Stimulated activated CD8-positive, alpha-beta memory T cell treated with anti-CD3 and anti-CD28 coated beads, Interleukin-15, amount 100 ng/mL, for 1 hour (primary cell): ENCODE results near the gene IFI44.

Experiments used
- DNase-seq: peaks from one replicate; pipeline ENCODE4 v3.0.0-alpha.2; 2020; ENCODE audit warnings: low read depth

Gene IFI44, protein sequence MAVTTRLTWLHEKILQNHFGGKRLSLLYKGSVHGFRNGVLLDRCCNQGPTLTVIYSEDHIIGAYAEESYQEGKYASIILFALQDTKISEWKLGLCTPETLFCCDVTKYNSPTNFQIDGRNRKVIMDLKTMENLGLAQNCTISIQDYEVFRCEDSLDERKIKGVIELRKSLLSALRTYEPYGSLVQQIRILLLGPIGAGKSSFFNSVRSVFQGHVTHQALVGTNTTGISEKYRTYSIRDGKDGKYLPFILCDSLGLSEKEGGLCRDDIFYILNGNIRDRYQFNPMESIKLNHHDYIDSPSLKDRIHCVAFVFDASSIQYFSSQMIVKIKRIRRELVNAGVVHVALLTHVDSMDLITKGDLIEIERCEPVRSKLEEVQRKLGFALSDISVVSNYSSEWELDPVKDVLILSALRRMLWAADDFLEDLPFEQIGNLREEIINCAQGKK

DNA sequence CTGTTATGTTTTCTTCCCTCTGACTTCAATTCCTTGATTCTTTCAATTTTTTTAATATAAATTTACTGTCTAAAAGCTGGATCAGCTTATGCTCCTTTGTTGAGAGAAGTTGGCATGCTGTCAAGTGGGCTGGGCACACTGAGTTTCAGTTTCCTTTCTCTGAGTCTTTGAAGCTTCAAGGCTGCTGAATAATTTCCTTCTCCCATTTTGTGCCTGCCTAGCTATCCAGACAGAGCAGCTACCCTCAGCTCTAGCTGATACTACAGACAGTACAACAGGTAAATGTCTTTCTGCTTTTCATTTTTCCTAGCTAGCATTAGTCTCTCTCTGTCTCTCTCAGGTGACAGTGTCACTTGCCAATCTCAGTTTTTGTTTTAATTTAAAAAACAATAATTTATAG lies at the start of gene IFI44:
TSS of gene IFI44 (plus strand) at position 204 of the 400 bp plus-strand sequence. CDS start 365 bp downstream, outside the sequence.
- peak; percentile 67 for DNase-seq

DNA sequence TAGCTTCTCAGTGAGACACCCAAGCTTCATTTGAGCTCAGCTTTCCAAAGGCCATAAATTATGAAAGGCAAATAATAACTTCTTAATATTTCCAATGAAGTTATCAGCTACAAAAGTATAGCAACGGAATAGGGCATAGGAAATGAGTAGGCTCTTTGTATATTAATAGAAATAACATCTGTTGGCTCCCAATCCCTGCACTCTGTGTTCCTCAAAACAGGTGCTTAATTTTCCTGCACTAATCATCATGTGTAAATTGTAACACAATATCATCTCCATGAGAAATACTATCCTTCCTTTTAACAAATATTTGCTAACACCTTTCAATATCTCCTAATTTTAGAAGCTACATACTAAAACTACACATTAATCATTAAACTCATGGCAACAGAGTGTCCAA lies 48.6 kb upstream of the IFI44 start:
- no peak for DNase-seq

DNA sequence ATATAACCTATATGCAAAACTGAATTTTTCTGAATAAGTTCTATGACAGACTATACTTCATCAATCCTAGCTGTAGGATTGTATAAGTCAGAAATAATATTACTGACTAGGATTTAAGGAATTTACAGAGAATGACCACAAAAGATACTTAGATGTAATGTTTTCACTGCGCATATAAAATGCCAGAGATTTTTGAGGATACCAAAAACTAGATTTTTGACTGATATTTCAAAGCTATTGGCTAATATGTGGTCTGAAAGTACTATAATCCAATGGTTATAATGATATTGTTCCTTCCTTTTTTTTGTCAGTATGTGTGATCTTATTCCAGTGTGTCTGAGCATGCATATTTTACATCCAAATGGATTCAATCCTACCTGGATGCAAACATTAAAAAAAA lies 46.4 kb upstream of the IFI44 start:
- no peak for DNase-seq

DNA sequence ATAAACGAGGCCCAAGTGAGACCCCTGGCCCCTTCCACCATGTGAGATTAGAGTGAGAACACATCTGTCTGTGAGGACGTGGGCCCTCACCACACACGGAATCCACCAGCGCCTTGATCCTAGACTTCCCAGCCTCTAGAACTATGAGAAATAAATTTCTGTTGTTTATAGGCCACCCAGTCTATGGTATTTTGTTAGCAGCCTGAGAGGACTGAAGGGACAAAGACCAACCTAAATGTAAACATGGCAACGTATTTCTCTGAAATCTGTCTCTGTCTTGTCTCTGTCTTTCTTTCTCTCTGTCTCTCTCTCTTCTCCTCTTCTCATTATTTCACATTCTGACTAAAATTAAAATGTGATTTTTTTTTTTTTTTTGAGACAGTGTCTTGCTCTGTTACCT lies 45.0 kb upstream of the IFI44 start:
- DNase-seq = no peak

DNA sequence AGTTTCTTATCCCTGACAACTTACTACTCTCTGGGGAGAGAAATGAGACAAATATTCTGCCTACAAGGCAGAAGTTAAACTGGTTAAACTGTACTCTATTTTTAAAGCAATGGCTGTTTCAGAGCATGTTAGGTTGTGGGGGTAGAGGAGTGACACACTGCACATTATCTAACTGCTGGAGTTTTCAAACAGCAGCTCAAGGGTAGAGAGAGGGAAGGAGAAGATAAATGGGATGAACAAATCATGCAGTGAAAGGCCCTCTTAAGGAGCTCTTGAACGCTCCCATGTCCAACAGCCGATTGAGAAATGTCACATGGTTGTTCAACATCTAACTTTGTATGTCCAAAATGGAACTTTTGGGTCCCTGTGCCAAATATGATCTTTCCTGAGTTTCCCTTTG lies 43.4 kb upstream of the IFI44 start:
- DNase-seq = no peak

DNA sequence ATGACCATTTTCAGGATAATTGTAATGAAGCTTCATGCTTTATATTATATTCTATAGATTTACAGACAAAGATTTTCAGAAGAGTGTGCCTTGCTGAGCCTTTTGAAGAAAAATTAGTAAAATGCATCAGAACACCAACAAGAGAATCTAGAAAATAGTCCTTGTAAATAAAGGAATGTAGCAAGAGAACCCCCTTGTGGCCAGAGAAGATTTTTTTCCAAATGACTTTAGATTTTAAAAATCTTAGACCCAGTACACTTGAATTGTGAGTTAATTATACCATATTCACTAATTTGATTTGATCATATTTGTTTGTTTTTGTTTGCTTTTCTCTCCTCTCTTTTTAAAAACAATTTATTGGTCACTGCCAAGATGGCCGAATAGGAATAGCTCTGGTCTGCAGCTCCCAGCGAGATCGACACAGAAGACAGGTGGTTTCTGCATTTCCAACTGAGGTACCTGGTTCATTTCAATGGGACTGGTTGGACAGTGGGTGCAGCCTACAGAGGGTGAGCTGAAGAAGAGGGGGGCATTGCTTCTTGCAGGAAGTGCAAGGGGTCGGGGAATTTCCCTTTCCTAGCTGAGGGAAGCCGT lies 42.2 kb upstream of the IFI44 start:
- no peak for DNase-seq

DNA sequence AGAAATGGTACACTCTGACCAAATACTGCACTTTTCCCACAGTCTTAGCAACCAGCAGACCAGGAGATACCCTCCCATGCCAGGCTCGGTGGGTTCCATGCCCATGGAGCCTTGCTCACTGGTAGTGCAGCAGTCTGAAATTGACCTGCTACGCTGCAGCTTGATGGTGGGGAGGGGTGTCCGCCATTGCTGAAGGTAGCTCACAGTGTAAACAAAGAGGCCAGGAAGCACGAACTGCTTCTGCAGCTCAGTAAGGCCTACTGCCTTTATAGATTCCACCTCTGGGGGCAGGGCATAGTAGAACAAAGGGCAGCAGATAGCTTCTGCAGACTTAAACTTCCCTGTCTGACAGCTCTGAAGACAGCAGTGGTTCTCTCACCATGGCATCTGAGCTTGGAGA lies 41.7 kb upstream of the IFI44 start:
- no peak for DNase-seq

DNA sequence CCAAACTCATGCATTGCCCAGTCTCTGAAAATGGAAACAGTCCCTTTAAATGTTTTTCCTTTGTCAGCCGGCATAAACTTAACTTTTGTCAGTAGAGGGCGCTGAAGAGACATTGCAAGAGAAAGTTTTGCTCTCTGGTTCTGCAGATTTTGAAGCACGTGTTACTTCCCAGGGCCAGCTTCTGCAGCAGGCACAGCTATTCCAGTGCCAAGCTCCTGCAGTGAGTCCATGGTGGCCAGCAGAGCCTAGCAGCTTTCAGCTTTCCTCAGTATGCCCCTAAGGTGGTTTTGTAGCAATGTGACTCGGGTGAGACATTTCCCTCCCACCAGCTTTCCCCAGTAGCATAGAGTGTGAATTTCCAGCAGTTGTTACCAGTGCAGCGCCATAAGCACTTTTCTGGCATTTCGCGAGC lies 32.0 kb upstream of the IFI44 start:
- DNase-seq = no peak

DNA sequence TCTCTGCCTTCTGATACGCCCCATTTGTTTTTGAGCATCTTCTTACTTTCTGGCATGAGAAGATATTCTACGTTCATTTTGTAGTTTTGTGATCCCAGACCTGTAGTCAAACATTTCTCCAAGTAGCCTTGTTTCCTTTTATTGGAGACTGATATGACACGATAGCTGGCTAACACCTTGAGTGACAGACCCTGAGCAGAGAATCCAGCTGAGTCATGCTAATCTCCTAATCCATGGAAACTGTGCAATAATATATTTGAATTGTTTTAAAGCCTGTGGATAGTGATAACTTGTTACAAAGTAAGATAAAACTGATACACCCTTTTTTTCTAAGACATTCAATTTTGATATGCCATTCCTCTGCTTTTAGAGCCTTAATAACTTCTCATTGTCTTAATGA lies 30.6 kb upstream of the IFI44 start:
- no peak for DNase-seq

DNA sequence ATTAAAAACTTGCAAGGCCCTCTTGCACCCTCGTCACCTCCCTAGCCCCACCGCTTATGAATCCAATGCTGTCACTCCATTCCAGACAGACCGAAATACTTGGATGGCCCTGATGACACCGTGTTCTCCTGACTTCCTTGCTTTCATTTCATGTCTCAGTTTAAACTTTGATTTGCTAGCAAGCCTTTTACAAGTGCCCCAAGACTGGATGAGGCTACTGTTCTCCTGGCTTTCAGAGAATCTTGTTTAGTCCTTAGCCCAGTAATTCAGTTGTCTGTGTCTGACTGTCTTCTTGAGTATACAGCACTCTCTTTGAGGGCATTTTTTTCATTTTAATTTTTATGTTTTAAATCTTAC lies 30.2 kb upstream of the IFI44 start:
- DNase-seq = no peak

DNA sequence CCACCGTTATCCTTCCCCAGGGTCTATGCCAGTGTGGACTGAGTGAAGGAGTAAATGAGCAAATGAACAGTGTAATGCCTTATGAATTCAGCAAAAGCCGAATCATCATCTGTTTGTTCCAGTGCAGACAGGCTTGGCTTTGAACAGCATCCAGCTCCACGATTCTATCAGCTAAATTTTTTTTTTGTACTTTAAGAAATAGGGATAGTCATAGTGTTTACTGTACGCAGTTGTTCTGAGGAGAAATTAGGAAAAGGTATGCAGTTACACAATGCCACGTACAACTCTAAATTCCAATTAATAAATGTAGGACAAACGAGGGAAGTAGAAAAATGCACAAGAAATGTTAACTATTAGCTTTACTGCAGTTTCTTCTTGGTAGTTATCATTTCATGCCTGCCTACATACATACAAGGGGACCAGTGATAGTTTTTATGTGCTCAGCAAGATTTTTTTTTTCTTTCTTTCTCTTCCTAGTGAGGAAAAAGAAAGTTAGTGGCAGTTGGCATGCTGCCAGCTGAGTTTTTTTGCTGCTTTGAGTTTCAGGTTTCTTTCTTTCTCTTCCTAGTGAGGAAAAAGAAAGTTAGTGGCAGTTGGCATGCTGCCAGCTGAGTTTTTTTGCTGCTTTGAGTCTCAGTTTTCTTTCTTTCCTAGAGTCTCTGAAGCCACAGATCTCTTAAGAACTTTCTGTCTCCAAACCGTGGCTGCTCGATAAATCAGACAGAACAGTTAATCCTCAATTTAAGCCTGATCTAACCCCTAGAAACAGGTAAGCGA lies 29.6 kb upstream of the IFI44 start, which contains the start of gene IFI44L:
TSS of gene IFI44L (plus strand) at position 646 of the 777 bp plus-strand sequence. CDS start 7,468 bp downstream, outside the sequence.
- DNase-seq = peak; percentile 53

DNA sequence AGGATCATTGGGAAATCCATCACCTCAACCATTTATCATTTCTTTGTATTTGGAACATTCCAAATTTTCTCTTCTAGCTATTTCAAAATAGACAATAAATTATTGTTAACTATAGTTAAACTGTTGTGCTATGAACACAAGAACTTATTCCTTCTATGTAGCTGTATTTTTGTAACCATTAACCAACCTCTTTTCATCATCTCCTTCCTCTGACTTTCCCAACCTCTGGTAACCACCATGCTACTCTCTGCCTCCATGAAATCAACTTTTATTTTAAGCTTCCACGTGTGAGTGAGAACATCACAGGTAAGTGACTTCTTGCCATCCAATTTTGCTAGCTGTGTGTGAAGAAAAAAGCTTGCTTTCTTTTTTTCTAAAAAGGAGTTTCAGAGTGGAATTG lies 29.0 kb upstream of the IFI44 start:
- no peak for DNase-seq

DNA sequence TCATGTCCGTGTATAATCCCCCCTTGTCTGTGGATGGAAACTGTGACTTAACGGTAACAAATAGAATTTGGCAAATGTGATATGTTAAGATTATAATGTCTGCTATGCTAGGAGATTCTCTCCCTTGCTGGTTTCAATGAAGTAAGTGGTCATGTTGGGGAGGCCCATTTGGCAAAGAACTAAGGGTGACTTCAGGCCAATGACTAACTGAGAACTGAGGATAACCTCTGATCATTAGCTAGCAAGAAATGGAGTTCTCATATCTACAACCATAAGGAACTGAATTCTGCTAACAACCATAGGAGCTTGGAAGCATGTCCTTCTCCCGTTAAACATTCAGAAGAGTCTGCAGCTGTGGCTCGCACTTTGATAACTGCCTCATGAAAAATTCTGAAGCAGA lies 27.1 kb upstream of the IFI44 start:
- DNase-seq = no peak

DNA sequence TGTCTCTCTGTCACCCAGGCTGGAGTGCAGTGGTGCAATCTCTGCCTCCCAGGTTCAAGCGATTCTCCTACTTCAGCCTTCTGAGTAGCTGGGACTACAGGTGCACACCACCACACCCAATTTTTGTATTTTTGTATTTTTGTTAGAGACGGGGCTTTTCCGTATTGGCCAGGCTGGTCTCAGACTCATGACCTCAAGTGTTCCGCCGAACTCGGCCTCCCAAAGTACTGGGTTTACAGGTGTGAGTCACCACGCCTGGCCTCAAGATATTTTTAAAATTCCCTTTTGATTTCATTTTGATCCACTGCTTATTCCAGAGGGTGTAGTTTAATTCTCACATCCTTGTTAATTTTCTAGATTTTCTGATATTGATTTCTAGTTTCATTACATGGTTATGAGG lies 25.6 kb upstream of the IFI44 start:
- no peak for DNase-seq

DNA sequence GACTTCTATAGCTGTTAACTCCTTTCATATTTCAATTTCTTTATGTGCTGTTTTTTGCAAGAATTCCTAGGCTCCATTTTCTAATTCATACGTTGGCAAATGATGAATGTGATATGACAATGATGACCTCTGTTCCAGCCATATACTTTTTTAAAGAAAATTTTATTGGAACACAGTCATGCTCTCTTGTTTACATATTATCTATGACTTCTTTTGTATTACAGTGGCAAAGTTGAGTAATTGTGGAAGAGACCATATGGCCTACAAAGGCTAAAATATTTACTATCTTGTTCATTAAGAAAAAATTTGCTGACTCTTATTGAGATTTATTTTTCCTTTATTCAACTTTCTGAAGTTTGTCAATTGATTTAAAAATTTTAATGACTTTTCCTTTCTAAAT lies 22.3 kb upstream of the IFI44 start:
- DNase-seq = no peak

DNA sequence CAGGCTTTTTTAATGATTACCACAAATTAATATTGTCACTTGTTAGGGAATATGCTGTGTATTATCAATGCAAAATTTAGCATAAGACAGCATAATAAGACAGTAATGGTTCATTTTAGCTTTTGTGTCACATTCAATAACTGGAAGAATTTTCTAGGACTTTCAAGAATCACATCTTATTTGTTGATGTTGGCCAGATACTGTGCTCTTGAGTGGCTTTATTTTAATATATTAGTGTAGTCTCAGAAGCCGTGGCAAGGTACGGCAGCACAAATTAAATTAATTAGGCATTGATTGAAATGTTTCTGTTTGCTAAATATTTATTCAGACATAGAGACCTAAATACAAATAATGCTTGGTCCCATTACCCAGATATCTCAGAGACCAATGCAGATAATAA lies 19.0 kb upstream of the IFI44 start:
- no peak for DNase-seq

DNA sequence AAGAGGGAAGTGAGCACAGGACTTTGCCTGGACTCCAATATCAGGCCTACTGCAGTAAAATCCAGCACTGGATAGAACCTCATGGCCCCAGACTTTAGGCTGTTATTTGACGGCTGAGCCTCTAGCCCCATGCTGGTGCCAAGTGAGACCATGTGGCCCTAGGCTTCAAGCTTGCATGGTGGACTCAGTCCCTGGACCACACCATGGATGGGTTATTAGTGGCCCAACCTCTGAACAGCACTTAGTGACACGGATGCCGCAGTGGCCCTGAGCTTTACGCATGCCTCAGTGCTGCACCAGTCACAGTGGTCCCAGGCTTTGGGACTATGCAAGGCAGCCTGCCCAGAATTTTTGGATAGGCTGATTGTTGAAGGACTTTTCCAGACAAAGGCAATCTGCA lies 16.4 kb upstream of the IFI44 start:
- no peak for DNase-seq

DNA sequence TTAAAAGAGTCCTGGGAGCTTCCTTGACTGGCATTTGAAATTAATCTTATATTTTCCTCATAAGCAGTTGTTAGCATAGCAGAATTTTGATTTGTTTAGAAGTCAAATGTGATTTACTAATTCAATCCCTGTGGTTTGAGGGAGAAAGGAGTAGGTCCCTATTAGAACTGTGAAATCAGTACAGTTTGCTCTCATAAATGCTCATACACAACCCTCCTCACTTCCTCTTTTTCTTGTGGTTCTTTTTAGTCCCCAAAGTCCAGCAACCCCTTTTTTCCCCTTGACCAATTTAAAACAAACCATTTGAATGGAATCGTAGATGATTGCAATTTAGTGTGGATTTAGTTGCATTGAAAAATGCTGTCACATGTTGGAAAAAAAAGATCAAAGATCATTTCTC lies 9.2 kb upstream of the IFI44 start:
- DNase-seq = no peak

DNA sequence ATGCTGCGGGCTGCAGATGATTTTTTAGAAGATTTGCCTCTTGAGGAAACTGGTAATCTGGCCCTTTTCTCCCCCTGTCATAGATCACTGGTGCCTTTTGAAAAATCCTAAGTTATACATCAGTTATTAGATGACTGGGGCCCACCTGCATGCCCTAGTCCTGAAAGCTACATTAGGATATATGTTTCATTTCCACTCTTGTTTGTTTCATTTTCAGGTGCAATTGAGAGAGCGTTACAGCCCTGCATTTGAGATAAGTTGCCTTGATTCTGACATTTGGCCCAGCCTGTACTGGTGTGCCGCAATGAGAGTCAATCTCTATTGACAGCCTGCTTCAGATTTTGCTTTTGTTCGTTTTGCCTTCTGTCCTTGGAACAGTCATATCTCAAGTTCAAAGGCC lies 8.1 kb upstream of the IFI44 start:
- DNase-seq = no peak

DNA sequence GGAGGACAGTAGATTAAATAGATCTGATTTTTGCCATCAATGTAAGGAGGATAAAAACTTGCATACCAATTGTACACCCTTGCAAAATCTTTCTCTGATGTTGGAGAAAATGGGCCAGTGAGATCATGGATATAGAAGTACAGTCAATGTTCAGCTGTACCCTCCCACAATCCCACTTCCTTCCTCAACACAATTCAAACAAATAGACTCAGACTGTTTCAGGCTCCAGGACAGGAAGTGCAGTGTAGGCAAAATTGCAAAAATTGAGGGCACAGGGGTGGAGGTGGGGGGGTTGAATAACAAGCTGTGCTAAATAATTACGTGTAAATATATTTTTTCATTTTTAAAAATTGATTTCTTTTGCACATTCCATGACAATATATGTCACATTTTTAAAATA lies 3.9 kb upstream of the IFI44 start:
- DNase-seq = no peak

DNA sequence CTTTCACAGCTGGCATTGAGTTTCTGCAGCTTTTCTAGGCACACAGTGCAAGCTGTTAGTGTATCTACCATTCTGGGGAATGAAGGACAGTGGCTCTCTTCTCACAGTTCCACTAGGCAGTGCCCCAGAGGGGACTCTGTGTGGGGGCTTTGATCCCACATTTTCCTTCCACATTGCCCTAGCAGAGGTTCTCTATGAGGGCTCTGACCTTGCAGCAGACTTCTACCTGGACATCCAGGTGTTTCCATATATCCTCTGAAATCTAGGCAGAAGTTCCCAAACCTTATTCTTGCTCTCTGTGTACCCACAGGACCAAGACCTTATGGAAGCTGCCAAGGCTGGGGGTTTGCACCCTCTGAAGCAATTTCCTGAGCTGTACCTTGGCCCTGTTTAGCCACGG lies 2.4 kb upstream of the IFI44 start:
- DNase-seq = no peak

DNA sequence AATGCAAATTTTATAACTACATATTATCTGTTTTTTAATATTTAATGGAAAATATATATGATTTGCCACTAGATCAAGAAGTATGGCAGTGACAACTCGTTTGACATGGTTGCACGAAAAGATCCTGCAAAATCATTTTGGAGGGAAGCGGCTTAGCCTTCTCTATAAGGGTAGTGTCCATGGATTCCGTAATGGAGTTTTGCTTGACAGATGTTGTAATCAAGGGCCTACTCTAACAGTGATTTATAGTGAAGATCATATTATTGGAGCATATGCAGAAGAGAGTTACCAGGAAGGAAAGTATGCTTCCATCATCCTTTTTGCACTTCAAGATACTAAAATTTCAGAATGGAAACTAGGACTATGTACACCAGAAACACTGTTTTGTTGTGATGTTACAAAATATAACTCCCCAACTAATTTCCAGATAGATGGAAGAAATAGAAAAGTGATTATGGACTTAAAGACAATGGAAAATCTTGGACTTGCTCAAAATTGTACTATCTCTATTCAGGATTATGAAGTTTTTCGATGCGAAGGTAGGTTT lies 556 bp downstream of the IFI44 start:
- no peak for DNase-seq

DNA sequence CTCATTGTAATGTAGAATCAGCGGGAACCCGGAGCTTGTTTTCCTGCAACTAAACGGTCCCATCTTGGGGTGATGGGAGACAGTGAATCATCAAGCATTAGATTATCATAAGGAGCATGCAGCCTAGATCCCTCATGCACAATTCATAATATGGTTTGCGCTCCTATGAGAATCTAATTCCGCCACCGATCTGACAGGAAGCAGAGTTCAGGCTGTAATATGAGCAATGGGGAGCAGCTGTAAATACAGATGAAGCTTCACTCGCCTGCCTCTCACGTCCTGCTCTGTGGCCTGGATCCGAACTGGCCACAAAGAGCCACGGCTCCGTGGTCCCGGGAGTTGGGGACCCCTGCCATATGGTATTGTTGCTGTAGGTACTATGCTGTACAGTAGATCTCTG lies 1.6 kb downstream of the IFI44 start:
- DNase-seq = no peak
